ENCODE data around the gene MED17. TPM values are rescaled to one million over a fixed set of nuclear protein-coding genes. Genes with fewer than 3 reads are reported as not detected.

MED17 gene
- total and polyA plus RNA-seq, 2 of the 13 experiments (the other 11 are each of a cell fraction or from before 2014, with no cell fraction given) = 23.1 to 37.0 TPM

- Histone ChIP-seq H3K27ac (ENCODE audit: extremely low read length, insufficient read depth, low read length) (no peak overlapping the region), H3K27me3 (ENCODE audit: control insufficient read depth in 1 of 2, insufficient read depth in 2 of 2, low read length in 2 of 2) (peaks cover 0 to 27% of the 10 kb centered on the region in 2 experiments; a peak in 2 of 5 replicates), H3K79me2 (ENCODE audit: insufficient read depth, low read length) (no peaks in the 10 kb centered on the region), H3K4me3 (replicated peaks in 1 of 3; ENCODE audit: insufficient read depth in 1 of 3, low read depth in 2 of 3, low read length in 3 of 3) (no peak overlapping the region), H3K9ac (ENCODE audit: insufficient read depth, low read depth, low read length) (no peak overlapping the region), H4K20me1 (ENCODE audit: insufficient read depth, low read length) (no peaks in the 10 kb centered on the region), H2AFZ (ENCODE audit: low read length) (no peak overlapping the region), H3K9me3 (ENCODE audit: low read length) (no peaks in the 10 kb centered on the region), H3K4me2 (ENCODE audit: low read depth, low read length) (no peak overlapping the region), H3K4me1 (ENCODE audit: insufficient read depth, low read length) (peaks cover 17% of the 10 kb centered on the region), H3K36me3 (replicated peaks in 1 of 2; ENCODE audit: control insufficient read depth in 1 of 2, insufficient read depth in 2 of 2, low read length in 2 of 2) (no peaks in the 10 kb centered on the region)
- TF ChIP-seq ZNF619 (CRISPR knock-in tag; IDR thresholded peaks at IDR 0.05) = no peak
- TF ChIP-seq ZBTB1 (CRISPR knock-in tag; IDR thresholded peaks at IDR 0.05; ENCODE audit: borderline replicate concordance) = no peak
- TF ChIP-seq ZNF367 (CRISPR knock-in tag; IDR thresholded peaks at IDR 0.05; ENCODE audit: borderline replicate concordance) = no peak
- no peak for TF ChIP-seq ZNF598 (CRISPR knock-in tag; IDR thresholded peaks at IDR 0.05; ENCODE audit: borderline replicate concordance)
- no peak for TF ChIP-seq NR2F1 (CRISPR knock-in tag; IDR thresholded peaks at IDR 0.05)
- TF ChIP-seq ZNF44 (CRISPR knock-in tag; IDR thresholded peaks at IDR 0.05) = no peak
- no peak for TF ChIP-seq SOX6 (IDR thresholded peaks at IDR 0.05)
- no peak for TF ChIP-seq SOX6 (CRISPR knock-in tag; IDR thresholded peaks at IDR 0.05)
- TF ChIP-seq CHD2 (IDR thresholded peaks at IDR 0.05; ENCODE audit: low read depth, low read length) = no peak
- TF ChIP-seq ZNF737 (CRISPR knock-in tag; IDR thresholded peaks at IDR 0.05; ENCODE audit: borderline replicate concordance) = no peak
- TF ChIP-seq ZNF484 (CRISPR knock-in tag; IDR thresholded peaks at IDR 0.05; ENCODE audit: borderline replicate concordance, low read depth) = no peak
- TF ChIP-seq ZNF296 (CRISPR knock-in tag; conservative IDR thresholded peaks at IDR 0.05) = no peak
- TF ChIP-seq ZNF446 (CRISPR knock-in tag; IDR thresholded peaks at IDR 0.05) = no peak
- no peak for TF ChIP-seq SOX5 (CRISPR knock-in tag; IDR thresholded peaks at IDR 0.05; ENCODE audit: borderline replicate concordance)
- no peak for TF ChIP-seq ATF7 (IDR thresholded peaks at IDR 0.05)
- TF ChIP-seq ATF7 (CRISPR knock-in tag; IDR thresholded peaks at IDR 0.05) = no peak
- FAIRE-seq (no peak), ATAC-seq (no peak), DNase-seq (ENCODE audit: low spot score) (no peak)
- ChIA-PET POLR2A (interaction anchor here (1.0 kb wide), 1 partner anchor 101 kb away, joined by 3 read pairs; the partner anchor contains the start of genes C11orf54 and TAF1D), CTCF (ENCODE audit: low intra/inter-chr PET ratio, low total read pairs) (no interaction called here)
- intact Hi-C loops (cut with micrococcal nuclease; ENCODE audit: unreplicated experiment) = no loop called here
- in situ Hi-C loops (cut with HindIII; ENCODE audit: extremely low pct_ligation_motif_present, low pct_unique_long_range_greater_than_20kb) = no loop called here
- whole genome bisulfite sequencing (ENCODE audit: low lambda C conversion rate) = 45% methylated on average over 4 of the region's 4 CpGs
- no TSS peak for BruUV-seq (replicated peaks)
Observed at GRCh38 chr11:93842034-93842433, 58.0 kb downstream of the MED17 start.

All from HepG2 (cell line).